Ovary (tissue), 9 donors: ENCODE measurements around the gene EIF3K. TPM values are rescaled to one million over a fixed set of nuclear protein-coding genes. Genes with fewer than 3 reads are reported as not detected.
A peak's percentile ranks its signal among the peaks of the same experiment; 100 is the strongest.

Experiments used
- DNase-seq, 5 donors: peaks; one replicate each; pipeline ENCODE4 v3.0.0-alpha.2; 2019 to 2020
- H3K27ac ChIP-seq, 2 donors: fragments of 200-600 bp; one replicate each; pipeline versions ENCODE4 v1.5.1 to v1.8.0; 2019 to 2022
- H3K27me3 ChIP-seq: fragments of 200-600 bp; one replicate; pipeline ENCODE4 v1.8.0; 2022
- H3K36me3 ChIP-seq: fragments of 200-600 bp; sonication (generic); one replicate; pipeline ENCODE4 v1.5.1; 2019
- H3K4me1 ChIP-seq: one replicate; pipeline ENCODE4 v1.8.1; 2013; ENCODE audit warnings: mild to moderate bottlenecking, moderate library complexity; ENCODE audit not compliant: insufficient read depth
- H3K4me3 ChIP-seq: fragments of 200-600 bp; sonication (generic); one replicate; pipeline ENCODE4 v1.5.1; 2017
- H3K9me3 ChIP-seq, 2 donors: fragments of 200-600 bp in 1 of 2; sonication (generic) in 1 of 2; one replicate each; pipeline versions ENCODE4 v1.5.1 to v1.8.1; 2013 to 2019; ENCODE audit warnings: mild to moderate bottlenecking in 1 of 2, moderate library complexity in 1 of 2
- EP300 ChIP-seq: sonication (generic); formaldehyde crosslinking; IDR thresholded peaks from one replicate; pipeline ENCODE4 v1.6.1; 2017; ENCODE audit warnings: antibody characterized with exemption
- POLR2A ChIP-seq: fragments of 450-650 bp; IDR thresholded peaks from one replicate; pipeline ENCODE4 v1.6.1; 2017; ENCODE audit warnings: antibody characterized with exemption, mild to moderate bottlenecking, moderate library complexity
- WGBS, 3 donors: extraction: QIAGEN DNeasy Blood & Tissue Kit in 1 of 3; methylation state at CpG; one replicate each; pipeline versions ENCODE4 v1.1.5 to v1.1.7; 2013 to 2017; 5-methylcytosine and 5-hydroxymethylcytosine counted together
- intact Hi-C, 4 donors: fragments of 100-400 bp; cut with DNase I; formaldehyde crosslinking; loops; one replicate each; pipeline versions ENCODE4 v1.11.0 to v1.15.1; 2022 to 2023
- polyA plus RNA-seq, 2 donors: library from polyadenylated mRNA; stranded (reverse); fragments of 200-250 nt in 1 of 2; fragments of 350-450 nt in 1 of 2; fragmentation: Illumina TruSeq in 1 of 2; extraction: RNeasy Lipid Tissue Mini Kit (QIAGEN cat#74804) in 1 of 2; gene quantifications; one replicate each; pipeline ENCODE4 v1.2.3, GENCODE V29; 2013 to 2014
- total RNA-seq, 7 donors: library from RNA; depleted of rRNA in 2 of 7; stranded (reverse); fragments of >200 nt in 2 of 7; fragmentation: NEBNext Ultra II Directional in 3 of 7; extraction: Animal tissue kit (Norgen Biotek cat#: 25700) in 3 of 7; gene quantifications; one replicate each; pipeline versions ENCODE4 v1.1.0 to v1.2.4, GENCODE V29; 2016 to 2023
- TF ChIP-seq, protein P1 (sequence below), 3 donors: fragments of 450-650 bp in 2 of 3; fragments of 200-600 bp in 1 of 3; IDR thresholded peaks; one replicate each; pipeline versions ENCODE4 v1.5.1 to v1.8.0; 2016 to 2022; ENCODE audit warnings: antibody characterized with exemption in 3 of 3, mild to moderate bottlenecking in 1 of 3
- donor health status: DM: no; HTN: no; CAD: no; lungs with moderate emphysema.
- donor health status: DM: no; HTN: no; CAD: no.
- donor health status: Bipolar disorder and iron deficiency.
- donor health status: DM: yes; HTN: yes; CAD: no.
- donor health status: DM: no; HTN: no; CAD: no.
- donor health status: DM: yes; HTN: yes; CAD: no.

EIF3K gene
- total and polyA plus RNA-seq, 9 donors, result 215 to 527 (median 267) TPM

DNA sequence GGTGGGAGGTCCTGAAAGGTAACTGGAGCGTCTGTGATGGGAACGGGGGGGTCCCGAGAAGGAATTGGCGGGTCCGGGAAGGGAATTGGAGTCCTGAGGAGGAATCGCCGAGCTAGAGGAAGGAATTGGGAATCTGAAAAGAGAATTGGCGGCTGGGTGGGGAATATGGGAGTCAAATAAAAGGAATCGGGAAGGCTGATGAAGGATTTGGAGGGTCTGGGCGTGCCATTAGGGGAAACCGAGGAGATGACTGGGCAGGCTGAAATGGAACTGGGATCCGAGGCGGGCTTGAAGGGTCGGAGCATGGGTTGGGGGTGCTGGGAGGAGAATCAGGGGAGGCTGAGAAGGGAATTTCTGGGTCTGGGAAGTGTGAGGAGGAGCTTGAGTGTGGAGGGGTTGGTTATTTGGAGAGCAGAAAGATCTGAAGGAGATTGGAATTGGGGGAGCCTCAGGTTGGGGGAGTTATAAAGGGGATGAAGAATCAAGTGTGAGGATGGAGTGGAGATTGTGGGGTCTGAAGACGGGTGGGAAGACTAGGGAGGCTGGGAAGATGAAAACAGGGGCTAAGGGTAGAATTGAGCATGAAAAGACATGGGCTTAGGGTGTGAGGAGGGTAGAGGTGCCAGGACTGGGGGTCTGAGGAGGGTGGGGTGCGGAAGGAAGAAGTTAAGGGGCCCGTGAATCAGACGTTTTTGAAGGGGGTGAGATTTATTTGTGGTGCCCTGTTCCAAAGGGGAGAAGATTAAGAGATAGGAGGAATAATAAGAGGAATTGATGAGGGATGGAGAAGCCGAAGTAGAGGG, 29.2 kb downstream of the EIF3K start:
- intact Hi-C loops, result loop anchor here (5.0 to 10.0 kb wide), 4 partner anchors 79 to 204 kb away; partner anchors contain the start of genes ECH1 (in 1 of the 4) and HNRNPL (in 1 of the 4)
- H3K27me3 ChIP-seq, result no peaks in the 10 kb centered on the region
- H3K27ac ChIP-seq, result peak overlapping the region; percentile 27 to 47
- WGBS, 3 donors, result 0 to 1% (median 0%) methylated on average over 19 of the region's 19 CpGs
- H3K4me1 ChIP-seq, result peaks cover 28% of the 10 kb centered on the region
- DNase-seq, result no peak
- TF ChIP-seq EP300 (no peak), POLR2A (no peak)
- TF ChIP-seq, protein P1, sequence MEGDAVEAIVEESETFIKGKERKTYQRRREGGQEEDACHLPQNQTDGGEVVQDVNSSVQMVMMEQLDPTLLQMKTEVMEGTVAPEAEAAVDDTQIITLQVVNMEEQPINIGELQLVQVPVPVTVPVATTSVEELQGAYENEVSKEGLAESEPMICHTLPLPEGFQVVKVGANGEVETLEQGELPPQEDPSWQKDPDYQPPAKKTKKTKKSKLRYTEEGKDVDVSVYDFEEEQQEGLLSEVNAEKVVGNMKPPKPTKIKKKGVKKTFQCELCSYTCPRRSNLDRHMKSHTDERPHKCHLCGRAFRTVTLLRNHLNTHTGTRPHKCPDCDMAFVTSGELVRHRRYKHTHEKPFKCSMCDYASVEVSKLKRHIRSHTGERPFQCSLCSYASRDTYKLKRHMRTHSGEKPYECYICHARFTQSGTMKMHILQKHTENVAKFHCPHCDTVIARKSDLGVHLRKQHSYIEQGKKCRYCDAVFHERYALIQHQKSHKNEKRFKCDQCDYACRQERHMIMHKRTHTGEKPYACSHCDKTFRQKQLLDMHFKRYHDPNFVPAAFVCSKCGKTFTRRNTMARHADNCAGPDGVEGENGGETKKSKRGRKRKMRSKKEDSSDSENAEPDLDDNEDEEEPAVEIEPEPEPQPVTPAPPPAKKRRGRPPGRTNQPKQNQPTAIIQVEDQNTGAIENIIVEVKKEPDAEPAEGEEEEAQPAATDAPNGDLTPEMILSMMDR (IDR thresholded peaks at IDR 0.05), result no peak
- H3K36me3 ChIP-seq, result no peaks in the 10 kb centered on the region
- peak overlapping the region; percentile 77 for H3K4me3 ChIP-seq
- H3K9me3 ChIP-seq, result no peaks in the 10 kb centered on the region

DNA sequence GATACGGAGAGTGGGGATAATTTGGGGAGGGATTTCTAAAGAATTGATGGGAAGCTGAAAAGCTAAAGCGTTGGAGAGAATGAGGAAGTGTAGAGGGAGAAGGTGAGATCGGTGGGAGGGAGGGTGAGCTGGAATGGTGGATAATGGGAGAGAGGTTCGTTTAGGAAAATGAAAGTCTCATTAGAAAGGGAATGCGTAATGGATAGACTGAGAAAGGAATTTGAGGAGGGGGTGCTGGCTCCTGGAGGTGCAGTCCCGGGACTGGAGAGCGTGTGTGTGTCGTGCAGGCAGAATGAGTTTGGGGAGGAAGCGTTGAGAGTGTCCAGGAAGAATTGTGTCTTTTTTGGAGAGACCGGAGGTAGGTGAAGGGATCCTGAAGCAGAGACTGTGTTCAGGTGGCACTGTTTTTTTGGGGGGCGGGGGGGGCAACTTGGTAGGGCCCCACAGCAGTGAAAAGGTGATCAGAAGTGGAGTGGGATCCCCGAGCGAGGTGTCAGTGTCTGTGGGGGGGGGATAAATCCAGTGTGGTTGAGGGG, 29.8 kb downstream of the EIF3K start:
- no peaks in the 10 kb centered on the region for H3K9me3 ChIP-seq
- intact Hi-C loops, result loop anchor here (5.0 to 10.0 kb wide), 4 partner anchors 78 to 203 kb away; partner anchors contain the start of genes ECH1 (in 1 of the 4) and HNRNPL (in 1 of the 4)
- WGBS, 3 donors, result 0 to 1% (median 0%) methylated on average over 13 of the region's 13 CpGs
- peak overlapping the region; percentile 77 for H3K4me3 ChIP-seq
- TF ChIP-seq, protein P1 (IDR thresholded peaks at IDR 0.05), result no peak
- peak overlapping the region; percentile 27 to 47 for H3K27ac ChIP-seq
- DNase-seq, result no peak
- H3K36me3 ChIP-seq, result no peaks in the 10 kb centered on the region
- no peaks in the 10 kb centered on the region for H3K27me3 ChIP-seq
- H3K4me1 ChIP-seq, result peaks cover 28% of the 10 kb centered on the region

DNA sequence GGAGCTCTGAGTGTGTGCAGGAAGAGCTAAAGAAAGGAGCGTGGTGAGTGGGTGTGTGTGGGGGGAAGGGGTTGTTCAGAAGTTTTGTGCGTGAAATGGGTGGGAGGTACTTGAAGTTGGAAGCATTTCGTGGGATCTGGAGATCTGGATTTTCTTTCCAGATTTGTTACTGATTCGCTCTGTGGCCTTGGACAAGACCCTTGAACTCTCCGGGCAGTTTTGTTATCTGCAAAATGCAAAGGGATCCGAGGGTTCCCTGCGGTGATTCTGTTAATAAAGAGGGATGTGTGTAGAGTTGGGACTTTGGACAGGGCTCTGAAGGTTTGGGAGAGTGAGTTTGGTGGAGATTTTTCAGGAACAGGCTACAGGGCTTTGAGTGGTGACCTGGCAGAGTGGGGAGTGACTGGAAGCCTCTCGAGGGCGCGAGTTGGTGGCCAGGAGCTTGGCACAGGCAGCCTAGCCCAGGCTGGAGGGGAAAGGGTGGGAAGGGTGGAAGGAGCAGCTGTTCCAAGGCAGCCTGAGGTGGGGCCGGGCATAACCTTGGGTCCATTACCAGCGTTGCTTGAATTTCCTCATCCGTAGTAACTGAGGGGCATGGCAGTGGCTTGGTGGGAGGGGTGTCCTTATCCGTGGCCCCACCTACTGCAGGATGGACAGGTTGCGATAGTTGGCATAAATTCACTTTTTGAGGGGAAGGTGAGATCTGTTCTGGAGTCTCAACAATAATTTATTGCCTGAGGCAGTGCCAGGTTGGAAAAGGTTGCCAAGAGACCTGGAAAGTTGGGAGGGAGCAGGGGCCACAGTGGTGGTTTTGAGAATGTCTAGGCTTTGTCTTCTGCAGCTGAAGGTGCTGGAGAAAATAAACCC, 30.6 kb downstream of the EIF3K start:
- DNase-seq, result no peak
- 4 to 5% (median 5%) methylated on average over 15 of the region's 15 CpGs for WGBS, 3 donors

More for the DNA sequence above, 30.6 kb downstream of the EIF3K start:
- intact Hi-C loops, result loop anchor here (5.0 to 10.0 kb wide), 6 partner anchors 63 to 203 kb away; partner anchors contain the start of genes ECH1 (in 1 of the 4) and HNRNPL (in 1 of the 4)
- peak overlapping the region; percentile 77 for H3K4me3 ChIP-seq
- no peaks in the 10 kb centered on the region for H3K36me3 ChIP-seq
- no peaks in the 10 kb centered on the region for H3K9me3 ChIP-seq
- TF ChIP-seq, protein P1 (IDR thresholded peaks at IDR 0.05), result no peak
- TF ChIP-seq EP300, result no peak
- no peak for TF ChIP-seq POLR2A
- H3K27ac ChIP-seq, result peak overlapping the region; percentile 27 to 72
- H3K4me1 ChIP-seq, result peaks cover 31% of the 10 kb centered on the region
- no peaks in the 10 kb centered on the region for H3K27me3 ChIP-seq
